H9 (cell line): ENCODE measurements around the gene CCNQ. TPM values are rescaled to one million over a fixed set of nuclear protein-coding genes. Genes with fewer than 3 reads are reported as not detected.

ENCODE experiments used
- DNase-seq: peaks from one replicate; pipeline ENCODE4 v3.0.0-alpha.2; 2017
- H2AFZ ChIP-seq: one replicate; pipeline ENCODE4 v1.6.1; 2013; ENCODE audit warnings: mild to moderate bottlenecking, low read length, control low read depth, moderate library complexity
- H2AK5ac ChIP-seq: 2 replicates; pipeline ENCODE4 v1.6.1; 2013; ENCODE audit warnings: low read length, control low read depth, mixed read lengths; ENCODE audit not compliant: insufficient read length
- H2BK120ac ChIP-seq: one replicate; pipeline ENCODE4 v1.6.1; 2013; ENCODE audit warnings: low read depth, mild to moderate bottlenecking, low read length, control low read depth, inconsistent platforms; ENCODE audit not compliant: poor library complexity, severe bottlenecking
- H2BK12ac ChIP-seq: 2 replicates; pipeline ENCODE4 v1.6.1; 2013; ENCODE audit warnings: low read length, control low read depth, mixed read lengths, low read depth; ENCODE audit not compliant: insufficient read length
- H2BK15ac ChIP-seq: 2 replicates; pipeline ENCODE4 v1.6.1; 2013; ENCODE audit warnings: low read depth, low read length, control low read depth
- H2BK20ac ChIP-seq: one replicate; pipeline ENCODE4 v1.6.1; 2013; ENCODE audit warnings: low read depth, mild to moderate bottlenecking, low read length, control low read depth, inconsistent platforms; ENCODE audit not compliant: poor library complexity, severe bottlenecking
- H2BK5ac ChIP-seq: 2 replicates; pipeline ENCODE4 v1.6.1; 2013; ENCODE audit warnings: low read length, control low read depth, mixed read lengths; ENCODE audit not compliant: insufficient read length
- H3K14ac ChIP-seq: 2 replicates; pipeline ENCODE4 v1.6.1; 2013; ENCODE audit warnings: low read length, control low read depth; ENCODE audit not compliant: insufficient read depth
- H3K18ac ChIP-seq: 2 replicates; pipeline ENCODE4 v1.6.1; 2013; ENCODE audit warnings: low read depth, mild to moderate bottlenecking, mixed read lengths, low read length, control low read depth; ENCODE audit not compliant: insufficient read length
- H3K23ac ChIP-seq: 2 replicates; pipeline ENCODE4 v1.6.1; 2013; ENCODE audit warnings: low read length, control low read depth, mixed read lengths, low read depth; ENCODE audit not compliant: insufficient read length
- H3K23me2 ChIP-seq: 2 replicates; pipeline ENCODE4 v1.6.1; 2013; ENCODE audit warnings: low read depth, mild to moderate bottlenecking, mixed read lengths, low read length, control low read depth; ENCODE audit not compliant: insufficient read length, poor library complexity, severe bottlenecking
- H3K27ac ChIP-seq: 2 replicates; pipeline ENCODE4 v1.5.1; 2013; ENCODE audit warnings: low read length, control low read depth, mixed read lengths, low read depth; ENCODE audit not compliant: insufficient read length
- H3K27me3 ChIP-seq: 2 replicates; pipeline ENCODE4 v1.6.1; 2013; ENCODE audit warnings: low read length, control low read depth, inconsistent platforms; ENCODE audit not compliant: insufficient read depth
- H3K4ac ChIP-seq: 2 replicates; pipeline ENCODE4 v1.6.1; 2013; ENCODE audit warnings: low read depth, mild to moderate bottlenecking, control low read depth, inconsistent platforms, low read length, moderate library complexity
- H3K4me1 ChIP-seq: 2 replicates; pipeline ENCODE4 v1.6.1; 2013; ENCODE audit warnings: low read length, control low read depth, inconsistent platforms; ENCODE audit not compliant: insufficient read depth
- H3K4me2 ChIP-seq: 2 replicates; pipeline ENCODE4 v1.6.1; 2013; ENCODE audit warnings: low read length, control low read depth, mixed read lengths; ENCODE audit not compliant: insufficient read length, insufficient read depth
- H3K56ac ChIP-seq: 2 replicates; pipeline ENCODE4 v1.6.1; 2013; ENCODE audit warnings: low read depth, mild to moderate bottlenecking, mixed read lengths, low read length, control low read depth; ENCODE audit not compliant: insufficient read length
- H3K79me1 ChIP-seq: 2 replicates; pipeline ENCODE4 v1.6.1; 2013; ENCODE audit warnings: low read depth, mild to moderate bottlenecking, moderate library complexity, low read length, control low read depth, inconsistent platforms; ENCODE audit not compliant: insufficient read depth, poor library complexity, severe bottlenecking
- H3K79me2 ChIP-seq: 2 replicates; pipeline ENCODE4 v1.6.1; 2013; ENCODE audit warnings: low read length, control low read depth, inconsistent platforms; ENCODE audit not compliant: insufficient read depth
- H3K9ac ChIP-seq: 2 replicates; pipeline ENCODE4 v1.6.1; 2013; ENCODE audit warnings: low read length, control low read depth, mixed read lengths; ENCODE audit not compliant: insufficient read length; ENCODE audit errors: extremely low read depth
- H3K9me3 ChIP-seq: one replicate; pipeline ENCODE4 v1.6.1; 2013; ENCODE audit warnings: low read depth, low read length, inconsistent platforms; ENCODE audit not compliant: control insufficient read depth
- H3T11ph ChIP-seq: one replicate; pipeline ENCODE4 v1.6.1; 2013; ENCODE audit warnings: mild to moderate bottlenecking, low read length, control low read depth, inconsistent platforms
- H4K20me1 ChIP-seq: one replicate; pipeline ENCODE4 v1.6.1; 2013; ENCODE audit not compliant: control insufficient read depth, insufficient read length, insufficient read depth
- H4K5ac ChIP-seq: 2 replicates; pipeline ENCODE4 v1.6.1; 2013; ENCODE audit warnings: low read depth, mild to moderate bottlenecking, mixed read lengths, low read length, control low read depth; ENCODE audit not compliant: insufficient read length
- H4K8ac ChIP-seq: replicated peaks from 2 replicates; pipeline ENCODE4 v1.6.1; 2013; ENCODE audit warnings: low read length, control low read depth, mixed read lengths, low read depth; ENCODE audit not compliant: insufficient read length
- H4K91ac ChIP-seq: 2 replicates; pipeline ENCODE4 v1.6.1; 2013; ENCODE audit warnings: low read depth, mild to moderate bottlenecking, moderate library complexity, mixed read lengths, low read length, control low read depth; ENCODE audit not compliant: insufficient read length
- H3K27ac Mint-ChIP-seq, 3 experiments: 2 replicates in 2 of 3; 3 replicates in 1 of 3; pipeline ENCODE4 v1.8.0; 2020 to 2021; ENCODE audit warnings: mixed read lengths in 3 of 3, mild to moderate bottlenecking in 1 of 3, moderate library complexity in 1 of 3
- H3K27me3 Mint-ChIP-seq: 2 replicates; pipeline ENCODE4 v1.8.0; 2021; ENCODE audit warnings: low read depth, mild to moderate bottlenecking, moderate library complexity, mixed read lengths
- H3K36me3 Mint-ChIP-seq, 3 experiments: 2 replicates in 2 of 3; 3 replicates in 1 of 3; pipeline ENCODE4 v1.8.0; 2020 to 2021; ENCODE audit warnings: low read depth in 3 of 3, mixed read lengths in 3 of 3; ENCODE audit not compliant: insufficient read depth in 1 of 3
- H3K4me1 Mint-ChIP-seq, 2 experiments: 2 replicates each; pipeline ENCODE4 v1.8.0; 2020; ENCODE audit warnings: mixed read lengths in 2 of 2
- H3K4me3 Mint-ChIP-seq, 2 experiments: 2 replicates in 1 of 2; 3 replicates in 1 of 2; pipeline ENCODE4 v1.8.0; 2020 to 2021; ENCODE audit warnings: mild to moderate bottlenecking in 2 of 2, mixed read lengths in 2 of 2, moderate library complexity in 1 of 2
- H3K9me3 Mint-ChIP-seq, 2 experiments: 2 replicates in 1 of 2; 3 replicates in 1 of 2; pipeline ENCODE4 v1.8.0; 2020; ENCODE audit warnings: mild to moderate bottlenecking in 2 of 2, mixed read lengths in 2 of 2, moderate library complexity in 1 of 2
- CTCF ChIP-seq: fragments of 200-600 bp; sonication (generic); conservative IDR thresholded peaks from 3 replicates; pipeline ENCODE4 v1.8.0; 2021; ENCODE audit warnings: antibody characterized with exemption, mild to moderate bottlenecking
- WGBS: extraction: QIAGEN DNeasy Blood & Tissue Kit; methylation state at CpG from one replicate; pipeline ENCODE4 v1.1.7; 2013; ENCODE audit warnings: missing lambda C conversion rate, low lambda C conversion rate, mixed read lengths; ENCODE audit not compliant: insufficient read length; ENCODE audit errors: extremely low coverage; 5-methylcytosine and 5-hydroxymethylcytosine counted together
- total RNA-seq: library from RNA; stranded (reverse); gene quantifications from 2 replicates; pipeline ENCODE4 v1.2.1, GENCODE V29; 2021

The CCNQ gene
- total RNA-seq, 1 experiment from 2014 or later, result 18.4 TPM

- no peak overlapping the region for H2BK120ac ChIP-seq
- peaks cover 50% of the 10 kb centered on the region for H3K9me3 ChIP-seq
- H2BK5ac ChIP-seq, result no peak overlapping the region
- peaks cover 3% of the 10 kb centered on the region for H3K23me2 ChIP-seq
- H3T11ph ChIP-seq, result no peak overlapping the region
- H2BK12ac ChIP-seq, result no peak overlapping the region
- H2AK5ac ChIP-seq, result no peak overlapping the region
- H2AFZ ChIP-seq, result no peak overlapping the region
- no peak overlapping the region for H3K27ac ChIP-seq
- H3K4me3 Mint-ChIP-seq, result no peak overlapping the region
- H3K9me3 Mint-ChIP-seq, result peaks cover 75 to 78% of the 10 kb centered on the region in 2 experiments
- H3K23ac ChIP-seq, result no peak overlapping the region
- no peak overlapping the region for H3K4me2 ChIP-seq
- no peaks in the 10 kb centered on the region for H3K4me1 ChIP-seq
- H3K14ac ChIP-seq, result no peak overlapping the region
- H3K79me2 ChIP-seq, result no peaks in the 10 kb centered on the region
- no peak overlapping the region for H2BK20ac ChIP-seq
- no peak overlapping the region for H3K56ac ChIP-seq
- no peak for TF ChIP-seq CTCF
- no peak overlapping the region for H3K27ac Mint-ChIP-seq
- H4K5ac ChIP-seq, result no peak overlapping the region
- no peak overlapping the region for H3K4ac ChIP-seq
- H3K36me3 Mint-ChIP-seq, result peaks cover 30 to 54% (median 51%) of the 10 kb centered on the region in 3 experiments
- H4K91ac ChIP-seq, result no peak overlapping the region
- no peak overlapping the region for H2BK15ac ChIP-seq
- 0 out of 4 replicates have a peak, but pooled peaks cover 0 to 3% of the 10 kb centered on the region in 2 experiments for H3K4me1 Mint-ChIP-seq
- H4K8ac ChIP-seq, result no peak overlapping the region
- no peak overlapping the region for H3K9ac ChIP-seq
- H3K79me1 ChIP-seq, result no peaks in the 10 kb centered on the region
- H3K27me3 Mint-ChIP-seq, result peaks cover 6% of the 10 kb centered on the region
- H4K20me1 ChIP-seq, result peaks cover 2% of the 10 kb centered on the region
- no CpG with 5 or more reads among the region's 12 CpGs for WGBS
- no peaks in the 10 kb centered on the region for H3K27me3 ChIP-seq
- DNase-seq, result no peak
- no peak overlapping the region for H3K18ac ChIP-seq
These were observed 5.8 kb downstream of the CCNQ start for GRCh38 chrX:153592966-153593688.
